H1 (cell line): Measurements from ENCODE around the gene ARMH1. TPM values are rescaled to one million over a fixed set of nuclear protein-coding genes. Genes with fewer than 3 reads are reported as not detected.

ENCODE experiments used
- CTCF ChIA-PET: fragments of 300-600 bp; sonication (Branson Sonifier 250); formaldehyde crosslinking; loops from one replicate; lab custom pipeline; 2021; ENCODE audit not compliant: partially characterized antibody; lab: Charles Lee
- POLR2A ChIA-PET: fragments of 300-600 bp; sonication (Branson Sonifier 250); formaldehyde crosslinking; loops from one replicate; lab custom pipeline; 2021; ENCODE audit warnings: inconsistent platforms; ENCODE audit not compliant: partially characterized antibody; lab: Charles Lee
- DNase-seq, 2 experiments: peaks; one replicate each; pipeline versions ENCODE4 v3.0.0 to v3.0.0-alpha.2; 2010 to 2022; ENCODE audit warnings: low spot score in 2 of 2, low read depth in 1 of 2, mixed read lengths in 1 of 2
- FAIRE-seq: peaks from 2 replicates; lab custom pipeline; 2011; peaks lifted over from hg19 to GRCh38; lab: Jason Lieb, UNC
- H2AFZ ChIP-seq: 2 replicates; pipeline ENCODE4 v1.8.1; 2012; ENCODE audit warnings: low read length, inconsistent platforms
- H2AK5ac ChIP-seq: 2 replicates; pipeline ENCODE4 v1.6.1; 2013; ENCODE audit warnings: low read depth, low read length
- H2BK120ac ChIP-seq: replicated peaks from 2 replicates; pipeline ENCODE3; 2013; ENCODE audit warnings: low read depth, low read length, inconsistent platforms
- H2BK12ac ChIP-seq: 2 replicates; pipeline ENCODE4 v1.6.1; 2013; ENCODE audit warnings: low read depth, low read length
- H2BK15ac ChIP-seq: 2 replicates; pipeline ENCODE4 v1.6.1; 2013; ENCODE audit warnings: low read length
- H2BK20ac ChIP-seq: 2 replicates; pipeline ENCODE4 v1.6.1; 2013; ENCODE audit warnings: low read length
- H2BK5ac ChIP-seq: 2 replicates; pipeline ENCODE4 v1.6.1; 2013; ENCODE audit warnings: low read depth, low read length
- H3K14ac ChIP-seq: 2 replicates; pipeline ENCODE4 v1.6.1; 2013; ENCODE audit warnings: inconsistent platforms; ENCODE audit not compliant: insufficient read length
- H3K18ac ChIP-seq: 2 replicates; pipeline ENCODE4 v1.6.1; 2013; ENCODE audit warnings: low read length; ENCODE audit errors: extremely low read depth
- H3K23ac ChIP-seq: 2 replicates; pipeline ENCODE4 v1.6.1; 2013; ENCODE audit warnings: inconsistent platforms; ENCODE audit not compliant: insufficient read length
- H3K23me2 ChIP-seq: 2 replicates; pipeline ENCODE4 v1.6.1; 2013; ENCODE audit warnings: low read depth, low read length
- H3K27ac ChIP-seq: 2 replicates; pipeline ENCODE4 v1.6.1; 2011; ENCODE audit warnings: low read depth, low read length, inconsistent platforms
- H3K27me3 ChIP-seq, 4 experiments: replicated peaks in 1 of 4; 1 replicate in 1 of 4; 2 replicates in 3 of 4; pipeline versions ENCODE4 v1.6.1 to v1.8.1; 2011 to 2013; ENCODE audit warnings: low read length in 3 of 4, mild to moderate bottlenecking in 3 of 4, inconsistent platforms in 2 of 4, mixed read lengths in 2 of 4, moderate library complexity in 1 of 4; ENCODE audit not compliant: control insufficient read depth in 3 of 4, insufficient read depth in 3 of 4; ENCODE audit errors: extremely low read depth in 1 of 4
- H3K36me3 ChIP-seq, 4 experiments: 2 replicates each; pipeline versions ENCODE4 v1.6.1 to v1.8.1; 2011 to 2013; ENCODE audit warnings: mild to moderate bottlenecking in 4 of 4, low read length in 3 of 4, moderate library complexity in 2 of 4, control low read depth in 1 of 4, inconsistent platforms in 1 of 4; ENCODE audit not compliant: insufficient read depth in 4 of 4, control insufficient read depth in 2 of 4
- H3K4ac ChIP-seq: replicated peaks from 2 replicates; pipeline ENCODE3; 2013; ENCODE audit warnings: low read length, low read depth, mixed read lengths, inconsistent platforms; ENCODE audit not compliant: insufficient read length
- H3K4me1 ChIP-seq, 4 experiments: replicated peaks in 1 of 4; 1 replicate in 1 of 4; 2 replicates in 3 of 4; pipeline versions ENCODE4 v1.6.1 to v1.8.1; 2011 to 2013; ENCODE audit warnings: low read length in 3 of 4, inconsistent platforms in 2 of 4, mixed read lengths in 1 of 4; ENCODE audit not compliant: insufficient read depth in 4 of 4, control insufficient read depth in 3 of 4
- H3K4me2 ChIP-seq, 2 experiments: 2 replicates each; pipeline versions ENCODE4 v1.6.1 to v1.8.1; 2011 to 2013; ENCODE audit warnings: low read depth in 2 of 2, low read length in 2 of 2, control low read depth in 1 of 2, inconsistent platforms in 1 of 2, mild to moderate bottlenecking in 1 of 2; ENCODE audit not compliant: insufficient read depth in 1 of 2
- H3K4me3 ChIP-seq, 4 experiments: fragments of 200-600, 300-600 bp in 1 of 4; sonication (generic), shearing (Covaris generic), sonication (Bioruptor Twin) in 1 of 4; 2 replicates each; pipeline versions ENCODE4 v1.5.1 to v1.8.1; 2011 to 2016; ENCODE audit warnings: low read length in 4 of 4, low read depth in 3 of 4, control low read depth in 2 of 4, inconsistent platforms in 2 of 4, mild to moderate bottlenecking in 2 of 4, mixed read lengths in 1 of 4, moderate library complexity in 1 of 4; ENCODE audit not compliant: insufficient read depth in 2 of 4; ENCODE audit errors: extremely low read depth in 1 of 4
- H3K56ac ChIP-seq: replicated peaks from 2 replicates; pipeline ENCODE3; 2013; ENCODE audit warnings: low read depth, mild to moderate bottlenecking, mixed read lengths, low read length, inconsistent platforms; ENCODE audit not compliant: insufficient read length
- H3K79me1 ChIP-seq: 2 replicates; pipeline ENCODE4 v1.6.1; 2013; ENCODE audit warnings: low read depth, low read length, control low read depth
- H3K79me2 ChIP-seq, 2 experiments: 2 replicates each; pipeline versions ENCODE4 v1.6.1 to v1.8.1; 2012 to 2013; ENCODE audit warnings: low read length in 2 of 2, mild to moderate bottlenecking in 2 of 2, inconsistent platforms in 1 of 2; ENCODE audit not compliant: insufficient read depth in 2 of 2, control insufficient read depth in 1 of 2
- H3K9ac ChIP-seq, 4 experiments: replicated peaks in 1 of 4; 1 replicate in 1 of 4; 2 replicates in 3 of 4; pipeline versions ENCODE4 v1.6.1 to v1.8.1; 2011 to 2013; ENCODE audit warnings: low read depth in 3 of 4, low read length in 3 of 4, control low read depth in 2 of 4, mild to moderate bottlenecking in 2 of 4, moderate library complexity in 2 of 4, inconsistent platforms in 1 of 4; ENCODE audit errors: extremely low read depth in 1 of 4
- H3K9me3 ChIP-seq, 2 experiments: 2 replicates each; pipeline versions ENCODE4 v1.6.1 to v1.8.1; 2012 to 2013; ENCODE audit warnings: mild to moderate bottlenecking in 2 of 2, moderate library complexity in 2 of 2, control low read depth in 1 of 2, inconsistent platforms in 1 of 2, low read depth in 1 of 2, low read length in 1 of 2, mixed read lengths in 1 of 2; ENCODE audit not compliant: insufficient read depth in 2 of 2
- H4K20me1 ChIP-seq, 2 experiments: replicated peaks in 1 of 2; 2 replicates each; pipeline versions ENCODE3 to v1.8.1; 2011 to 2013; ENCODE audit warnings: inconsistent platforms in 2 of 2, low read length in 2 of 2, mild to moderate bottlenecking in 1 of 2; ENCODE audit not compliant: insufficient read depth in 2 of 2, control insufficient read depth in 1 of 2
- H4K5ac ChIP-seq: 2 replicates; pipeline ENCODE4 v1.6.1; 2013; ENCODE audit warnings: low read length, low read depth, mixed read lengths, inconsistent platforms; ENCODE audit not compliant: insufficient read length
- H4K8ac ChIP-seq: 2 replicates; pipeline ENCODE4 v1.8.0; 2013; ENCODE audit warnings: mild to moderate bottlenecking, moderate library complexity, low read length, inconsistent platforms; ENCODE audit not compliant: insufficient read depth; ENCODE audit errors: extremely low read depth
- H4K91ac ChIP-seq: replicated peaks from 2 replicates; pipeline ENCODE3; 2013; ENCODE audit warnings: low read length, mixed read lengths, inconsistent platforms; ENCODE audit not compliant: insufficient read length
- ATF2 ChIP-seq: IDR thresholded peaks from 2 replicates; pipeline ENCODE4 v1.6.1; 2012; ENCODE audit warnings: low read length, inconsistent platforms
- ATF3 ChIP-seq: IDR thresholded peaks from 2 replicates; pipeline ENCODE4 v1.6.1; 2011; ENCODE audit warnings: low read depth, mild to moderate bottlenecking, low read length; ENCODE audit not compliant: insufficient read depth
- CEBPB ChIP-seq: IDR thresholded peaks from 2 replicates; pipeline ENCODE4 v1.6.1; 2012; ENCODE audit warnings: low read depth, low read length
- CREB1 ChIP-seq: IDR thresholded peaks from 2 replicates; pipeline ENCODE4 v1.6.1; 2012; ENCODE audit warnings: inconsistent platforms
- KDM5A ChIP-seq: fragments of 200-600 bp; IDR thresholded peaks from 2 replicates; pipeline ENCODE4 v1.7.1; 2012; ENCODE audit warnings: mild to moderate bottlenecking, low read length, inconsistent platforms, mixed read lengths
- NRF1 ChIP-seq: IDR thresholded peaks from 2 replicates; pipeline ENCODE4 v1.6.1; 2011; ENCODE audit warnings: mild to moderate bottlenecking, low read depth, low read length, improper control_type of control experiment
- SIX5 ChIP-seq: IDR thresholded peaks from 2 replicates; pipeline ENCODE4 v1.6.1; 2011; ENCODE audit warnings: mild to moderate bottlenecking, low read depth, low read length
- WGBS, 2 experiments: shearing (Covaris generic) in 1 of 2; methylation state at CpG; one replicate each; pipeline versions ENCODE4 v1.1.6 to v1.1.7; 2013 to 2015; ENCODE audit warnings: low lambda C conversion rate in 2 of 2, mixed read lengths in 2 of 2, inconsistent platforms in 1 of 2, low coverage in 1 of 2, missing lambda C conversion rate in 1 of 2; ENCODE audit not compliant: insufficient replicate concordance in 2 of 2, insufficient coverage in 1 of 2, insufficient read length in 1 of 2; ENCODE audit errors: extremely low coverage in 1 of 2, missing lambda C conversion rate in 1 of 2; 5-methylcytosine and 5-hydroxymethylcytosine counted together
- polyA plus RNA-seq, 7 experiments: library from polyadenylated mRNA; depleted of rRNA in 3 of 7; stranded (reverse) in 5 of 7; unstranded in 2 of 7; fragments of >200 nt in 5 of 7; fragments of 200-250 nt in 2 of 7; gene quantifications; 1 replicate in 5 of 7; 2 replicates in 1 of 7; 4 replicates in 1 of 7; pipeline versions ENCODE4 v1.2.1 to v1.2.3, GENCODE V29; 2011 to 2013; ENCODE audit warnings: missing spikeins in 2 of 7, mixed read lengths in 2 of 7
- total RNA-seq: library from RNA; stranded (reverse); fragmentation: NEBNext Ultra II Directional; extraction: Animal tissue kit (Norgen Biotek cat#: 25700); gene quantifications from 2 replicates; pipeline ENCODE4 v1.2.1, GENCODE V29; 2021
- TF ChIP-seq, protein P1 (sequence below), 3 experiments: IDR thresholded peaks; 1 replicate in 2 of 3; 2 replicates in 1 of 3; pipeline versions ENCODE4 v1.5.1 to v1.6.1; 2011; ENCODE audit warnings: low read length in 3 of 3, mild to moderate bottlenecking in 3 of 3, inconsistent platforms in 2 of 3, low read depth in 1 of 3, moderate library complexity in 1 of 3; ENCODE audit not compliant: insufficient read depth in 1 of 3; ENCODE audit errors: control extremely low read depth in 1 of 3

ARMH1 gene
- total and polyA plus RNA-seq, 2 of the 8 experiments (the other 6 are each of a cell fraction or from before 2014, with no cell fraction given), result 0.82 to 0.85 TPM

- peak; percentile 69 for FAIRE-seq
- CTCF ChIA-PET, result interaction anchor here (0.7 to 3.4 kb wide), 23 partner anchors 9 to 619 kb away, joined by 3 to 29 read pairs (median 4); partner anchors contain the start of genes ARMH1 and TMEM53
- TF ChIP-seq NRF1 (no peak), ATF3 (0 out of 2 replicates have a peak, but pooled peaks have one; percentile 3), KDM5A (no peak), CEBPB (no peak), CREB1 (0 out of 2 replicates have a peak, but pooled peaks have one; percentile 33), ATF2 (no peak), SIX5 (no peak)
- TF ChIP-seq, protein P1, sequence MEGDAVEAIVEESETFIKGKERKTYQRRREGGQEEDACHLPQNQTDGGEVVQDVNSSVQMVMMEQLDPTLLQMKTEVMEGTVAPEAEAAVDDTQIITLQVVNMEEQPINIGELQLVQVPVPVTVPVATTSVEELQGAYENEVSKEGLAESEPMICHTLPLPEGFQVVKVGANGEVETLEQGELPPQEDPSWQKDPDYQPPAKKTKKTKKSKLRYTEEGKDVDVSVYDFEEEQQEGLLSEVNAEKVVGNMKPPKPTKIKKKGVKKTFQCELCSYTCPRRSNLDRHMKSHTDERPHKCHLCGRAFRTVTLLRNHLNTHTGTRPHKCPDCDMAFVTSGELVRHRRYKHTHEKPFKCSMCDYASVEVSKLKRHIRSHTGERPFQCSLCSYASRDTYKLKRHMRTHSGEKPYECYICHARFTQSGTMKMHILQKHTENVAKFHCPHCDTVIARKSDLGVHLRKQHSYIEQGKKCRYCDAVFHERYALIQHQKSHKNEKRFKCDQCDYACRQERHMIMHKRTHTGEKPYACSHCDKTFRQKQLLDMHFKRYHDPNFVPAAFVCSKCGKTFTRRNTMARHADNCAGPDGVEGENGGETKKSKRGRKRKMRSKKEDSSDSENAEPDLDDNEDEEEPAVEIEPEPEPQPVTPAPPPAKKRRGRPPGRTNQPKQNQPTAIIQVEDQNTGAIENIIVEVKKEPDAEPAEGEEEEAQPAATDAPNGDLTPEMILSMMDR (IDR thresholded peaks at IDR 0.05; ENCODE audit: control extremely low read depth in 1 of 3, insufficient read depth in 1 of 3, low read depth in 1 of 3, low read length in 3 of 3), result peak; percentile 86 to 96 (median 92)
These were observed 18.9 kb upstream of the ARMH1 start for GRCh38 chr1:44655609-44656008.

More at GRCh38 chr1:44655609-44656008, 18.9 kb upstream of the ARMH1 start:
- 67% methylated on average over 5 of the region's 5 CpGs; no CpG with 5 or more reads in 1 of the 2 experiments for WGBS, 2 experiments
- no peak overlapping the region for H4K91ac ChIP-seq
- no peak overlapping the region for H3K14ac ChIP-seq
- H3K56ac ChIP-seq, result no peak overlapping the region
- no peak overlapping the region for H4K5ac ChIP-seq
- no peak overlapping the region for H3K18ac ChIP-seq
- no peaks in the 10 kb centered on the region for H3K23me2 ChIP-seq
- POLR2A ChIA-PET, result interaction anchor here (0.6 to 3.0 kb wide), 7 partner anchors 9 to 75 kb away, joined by 3 to 17 read pairs (median 4); no protein-coding TSS in a partner anchor
- H3K4me2 ChIP-seq, result no peak overlapping the region
- DNase-seq, result peak in 1 of 2 experiments; percentile 66
- no peak overlapping the region for H3K23ac ChIP-seq
- peaks cover 0 to 2% of the 10 kb centered on the region in 2 experiments for H4K20me1 ChIP-seq
- no peak overlapping the region for H3K27ac ChIP-seq
- H2BK20ac ChIP-seq, result no peak overlapping the region
- no peaks in the 10 kb centered on the region for H3K9me3 ChIP-seq
- H3K9ac ChIP-seq, result no peak overlapping the region
- H2BK12ac ChIP-seq, result no peak overlapping the region
- no peaks in the 10 kb centered on the region for H3K79me1 ChIP-seq
- no peak overlapping the region for H2AFZ ChIP-seq
- no peak overlapping the region for H2BK5ac ChIP-seq
- no peak overlapping the region for H2BK15ac ChIP-seq
- no peak overlapping the region for H2AK5ac ChIP-seq
- no peak overlapping the region for H3K4ac ChIP-seq
- no peak overlapping the region for H2BK120ac ChIP-seq
- no peaks in the 10 kb centered on the region for H3K79me2 ChIP-seq
- H3K36me3 ChIP-seq, result peaks cover 0 to 4% (median 2%) of the 10 kb centered on the region in 4 experiments; a peak in 4 of 8 replicates
- H3K27me3 ChIP-seq, result no peaks in the 10 kb centered on the region
- peaks cover 0 to 7% (median 1%) of the 10 kb centered on the region in 4 experiments; a peak in 3 of 7 replicates for H3K4me1 ChIP-seq
- H3K4me3 ChIP-seq, result no peak overlapping the region
- no peak overlapping the region for H4K8ac ChIP-seq
